Subcutaneous abdominal adipose tissue (tissue), 5 donors: ENCODE results near the gene MALRD1.
A peak's percentile ranks its signal among the peaks of the same experiment; 100 is the strongest.

Source experiments
- H3K27ac ChIP-seq: one replicate; pipeline ENCODE4 v1.7.0; 2013; ENCODE audit warnings: low read depth, mild to moderate bottlenecking, inconsistent platforms, low read length, moderate library complexity
- H3K27me3 ChIP-seq, 5 donors: one replicate each; pipeline ENCODE4 v1.7.0; 2013; ENCODE audit warnings: low read length in 5 of 5, inconsistent platforms in 1 of 5; ENCODE audit not compliant: control insufficient read depth in 5 of 5, insufficient read depth in 4 of 5
- H3K36me3 ChIP-seq, 5 donors: one replicate each; pipeline ENCODE4 v1.7.0; 2013; ENCODE audit warnings: low read length in 5 of 5; ENCODE audit not compliant: control insufficient read depth in 5 of 5, insufficient read depth in 5 of 5
- H3K4me1 ChIP-seq, 5 donors: one replicate each; pipeline ENCODE4 v1.7.0; 2013; ENCODE audit warnings: low read length in 5 of 5, mild to moderate bottlenecking in 3 of 5, moderate library complexity in 1 of 5; ENCODE audit not compliant: control insufficient read depth in 5 of 5, insufficient read depth in 5 of 5
- H3K4me3 ChIP-seq, 5 donors: one replicate each; pipeline ENCODE4 v1.7.0; 2013; ENCODE audit warnings: low read length in 5 of 5, low read depth in 1 of 5
- H3K9ac ChIP-seq, 5 donors: one replicate each; pipeline ENCODE4 v1.7.0; 2013; ENCODE audit warnings: low read length in 5 of 5, mild to moderate bottlenecking in 4 of 5, moderate library complexity in 3 of 5
- H3K9me3 ChIP-seq, 5 donors: one replicate each; pipeline ENCODE4 v1.7.0; 2013; ENCODE audit warnings: low read length in 5 of 5; ENCODE audit not compliant: control insufficient read depth in 5 of 5
- donor health status: healthy.
- donor health status: healthy.
- donor health status: healthy.
- donor health status: healthy.
- donor health status: healthy.

The MALRD1 gene

DNA sequence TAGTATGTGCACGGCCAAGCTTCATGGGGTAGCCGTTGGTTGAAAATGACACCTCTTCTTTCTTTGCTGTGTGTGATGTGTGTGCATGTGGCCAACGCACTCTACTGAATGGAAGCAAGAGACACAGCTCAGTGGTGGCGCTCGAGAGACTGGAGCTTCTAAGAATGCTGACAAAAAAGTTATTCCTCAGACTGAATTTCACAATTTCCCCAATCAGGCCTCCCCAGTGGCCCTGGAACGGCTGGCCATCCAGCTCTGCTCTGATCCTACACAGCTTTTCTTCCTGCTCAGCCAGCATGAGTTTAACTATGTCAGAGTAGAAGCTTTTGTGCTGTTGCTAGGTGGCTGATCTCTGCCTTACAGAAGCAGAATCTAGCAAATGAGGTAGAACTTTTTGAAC is 581.0 kb downstream of the MALRD1 start:
- Histone ChIP-seq H3K27me3 (no peaks in the 10 kb centered on the region), H3K27ac (peak overlapping the region; percentile 21), H3K4me3 (no peak overlapping the region), H3K9me3 (no peaks in the 10 kb centered on the region), H3K36me3 (no peaks in the 10 kb centered on the region), H3K4me1 (peaks cover 0 to 27% (median 22%) of the 10 kb centered on the region in 5 donors), H3K9ac (no peak overlapping the region)

DNA sequence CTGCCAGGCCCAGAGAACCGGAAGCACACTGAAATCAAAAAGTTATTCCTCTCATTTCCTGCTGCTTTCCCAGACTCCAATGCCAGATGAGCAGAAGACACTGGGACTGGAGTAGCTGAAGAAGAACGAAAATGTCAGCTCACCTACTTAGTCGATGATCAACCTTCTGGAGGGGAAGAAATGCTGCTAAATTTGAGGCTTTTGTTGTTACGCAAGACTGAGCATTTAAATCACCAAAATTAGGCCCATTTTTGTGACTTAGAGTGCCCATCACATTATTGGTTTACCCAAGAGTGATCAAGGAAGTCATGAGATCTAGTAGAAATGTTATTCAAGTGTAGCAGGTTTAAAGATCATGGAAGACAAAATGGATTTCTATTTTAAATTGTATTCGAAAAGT is 585.6 kb downstream of the MALRD1 start:
- no peak overlapping the region for H3K4me3 ChIP-seq
- peaks cover 0 to 31% (median 28%) of the 10 kb centered on the region in 5 donors for H3K4me1 ChIP-seq
- H3K9me3 ChIP-seq, result no peaks in the 10 kb centered on the region
- H3K27ac ChIP-seq, result no peak overlapping the region
- H3K27me3 ChIP-seq, result no peaks in the 10 kb centered on the region
- H3K9ac ChIP-seq, result no peak overlapping the region
- no peaks in the 10 kb centered on the region for H3K36me3 ChIP-seq

DNA sequence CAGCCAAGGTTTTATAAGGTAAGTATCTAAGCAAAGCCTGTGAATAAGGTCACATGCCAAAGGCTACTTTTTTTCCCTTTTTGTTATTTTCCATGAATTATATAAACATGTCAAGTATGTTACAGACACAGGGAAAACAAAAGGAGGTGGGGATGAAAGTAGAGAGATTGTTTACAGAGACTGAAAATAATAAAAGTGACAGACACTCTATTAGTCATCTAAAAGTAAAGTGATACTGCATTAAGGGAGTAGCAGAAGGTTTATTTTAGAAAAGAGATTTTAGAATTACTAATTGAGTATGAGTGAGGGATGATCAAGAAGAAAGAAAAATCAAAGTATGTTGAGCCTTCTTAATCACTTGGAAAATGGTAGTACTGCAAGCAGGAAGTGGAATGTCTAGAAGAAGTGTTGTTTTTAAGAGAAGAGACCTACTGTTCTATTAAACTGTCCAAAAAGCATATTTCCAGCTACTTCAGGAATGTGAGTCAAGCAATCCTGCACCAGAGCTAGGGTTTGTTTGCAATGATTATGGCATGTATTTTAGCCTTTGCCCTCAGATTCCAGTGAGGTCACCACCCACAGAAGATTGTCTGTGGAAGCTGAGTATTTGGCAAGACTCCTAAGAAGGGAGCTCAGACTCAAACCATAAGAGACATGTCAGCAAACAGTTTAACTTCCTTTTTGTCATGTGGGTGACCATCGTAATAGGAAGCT is 589.7 kb downstream of the MALRD1 start:
- Histone ChIP-seq H3K27me3 (no peaks in the 10 kb centered on the region), H3K36me3 (no peaks in the 10 kb centered on the region), H3K27ac (peak overlapping the region; percentile 78), H3K9ac (peak overlapping the region in 1 of 5 donors; percentile 65), H3K4me3 (peak overlapping the region; percentile 38 to 70 (median 57)), H3K4me1 (peaks cover 0 to 17% (median 15%) of the 10 kb centered on the region in 5 donors), H3K9me3 (no peaks in the 10 kb centered on the region)

GRCh38 chr10:19638896-19639233 is 590.3 kb downstream of the MALRD1 start:
- Histone ChIP-seq H3K4me1 (peaks cover 0 to 16% (median 15%) of the 10 kb centered on the region in 5 donors), H3K27me3 (no peaks in the 10 kb centered on the region), H3K36me3 (no peaks in the 10 kb centered on the region), H3K27ac (peak overlapping the region; percentile 78), H3K9me3 (no peaks in the 10 kb centered on the region), H3K4me3 (peak overlapping the region; percentile 38 to 70 (median 57)), H3K9ac (peak overlapping the region in 2 of 5 donors; percentile 65 to 70)

- H3K9ac ChIP-seq, result no peak overlapping the region
- H3K9me3 ChIP-seq, result no peaks in the 10 kb centered on the region
- no peaks in the 10 kb centered on the region for H3K36me3 ChIP-seq
- H3K27ac ChIP-seq, result no peak overlapping the region
- H3K27me3 ChIP-seq, result no peaks in the 10 kb centered on the region
- H3K4me1 ChIP-seq, result peaks cover 0 to 16% (median 15%) of the 10 kb centered on the region in 5 donors
- H3K4me3 ChIP-seq, result no peak overlapping the region
Measured at GRCh38 chr10:19640566-19641263, 592.1 kb downstream of the MALRD1 start.

- H3K36me3 ChIP-seq, result no peaks in the 10 kb centered on the region
- no peak overlapping the region for H3K27ac ChIP-seq
- H3K4me3 ChIP-seq, result no peak overlapping the region
- H3K9me3 ChIP-seq, result no peaks in the 10 kb centered on the region
- H3K4me1 ChIP-seq, result peaks cover 0 to 12% (median 4%) of the 10 kb centered on the region in 5 donors
- H3K9ac ChIP-seq, result no peak overlapping the region
- H3K27me3 ChIP-seq, result no peaks in the 10 kb centered on the region
Measured at GRCh38 chr10:19651549-19651948, 602.9 kb downstream of the MALRD1 start.

GRCh38 chr10:19652750-19653149 is 604.1 kb downstream of the MALRD1 start:
- no peaks in the 10 kb centered on the region for H3K27me3 ChIP-seq
- no peak overlapping the region for H3K4me3 ChIP-seq

DNA sequence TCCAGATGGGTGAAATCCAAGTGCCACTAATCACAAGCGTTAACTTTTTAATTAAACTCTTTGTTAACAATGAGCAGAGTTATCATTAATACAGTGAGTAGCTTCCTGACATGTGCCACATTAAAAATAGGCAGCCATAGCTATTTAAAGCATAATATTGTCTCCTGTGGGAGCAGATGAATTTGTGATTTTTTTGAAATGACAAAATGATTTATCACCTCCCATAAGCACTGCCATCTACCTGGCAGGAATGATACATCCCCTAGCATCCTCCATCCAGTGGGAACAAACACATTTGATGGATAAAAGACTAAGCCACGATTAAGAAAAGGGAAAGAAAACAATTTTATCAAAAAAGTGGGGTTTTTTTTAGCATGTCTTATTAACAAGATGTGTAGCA is 605.3 kb downstream of the MALRD1 start:
- Histone ChIP-seq H3K9me3 (no peaks in the 10 kb centered on the region), H3K36me3 (no peaks in the 10 kb centered on the region), H3K9ac (no peak overlapping the region), H3K4me1 (peaks cover 0 to 16% (median 7%) of the 10 kb centered on the region in 5 donors), H3K27ac (no peak overlapping the region), H3K27me3 (no peaks in the 10 kb centered on the region), H3K4me3 (no peak overlapping the region)

More at GRCh38 chr10:19652750-19653149, 604.1 kb downstream of the MALRD1 start:
- no peak overlapping the region for H3K27ac ChIP-seq
- no peaks in the 10 kb centered on the region for H3K9me3 ChIP-seq
- H3K9ac ChIP-seq, result no peak overlapping the region
- H3K36me3 ChIP-seq, result no peaks in the 10 kb centered on the region
- H3K4me1 ChIP-seq, result peaks cover 0 to 16% (median 7%) of the 10 kb centered on the region in 5 donors

DNA sequence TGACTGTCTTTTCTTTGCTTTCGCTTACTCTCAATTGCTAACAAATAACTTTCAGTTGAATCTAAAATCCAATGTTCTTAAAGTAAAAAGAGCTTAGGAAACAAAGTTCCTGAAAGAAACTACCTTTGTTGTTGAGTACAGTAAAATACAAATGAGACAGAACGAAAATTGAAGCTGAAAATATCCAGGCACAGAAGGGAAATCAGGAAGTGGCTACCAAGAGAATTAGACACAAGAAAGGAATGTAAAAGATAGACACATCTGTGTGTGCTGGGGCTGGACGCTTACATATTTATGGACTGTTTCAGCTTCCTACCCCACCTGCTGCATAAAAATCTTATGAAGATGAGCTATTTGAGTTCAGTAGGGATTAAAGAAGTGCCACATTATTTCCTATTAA is 606.0 kb downstream of the MALRD1 start:
- Histone ChIP-seq H3K27me3 (no peaks in the 10 kb centered on the region), H3K4me3 (no peak overlapping the region), H3K9ac (no peak overlapping the region), H3K36me3 (no peaks in the 10 kb centered on the region), H3K27ac (no peak overlapping the region), H3K4me1 (peaks cover 0 to 16% (median 7%) of the 10 kb centered on the region in 5 donors), H3K9me3 (no peaks in the 10 kb centered on the region)

DNA sequence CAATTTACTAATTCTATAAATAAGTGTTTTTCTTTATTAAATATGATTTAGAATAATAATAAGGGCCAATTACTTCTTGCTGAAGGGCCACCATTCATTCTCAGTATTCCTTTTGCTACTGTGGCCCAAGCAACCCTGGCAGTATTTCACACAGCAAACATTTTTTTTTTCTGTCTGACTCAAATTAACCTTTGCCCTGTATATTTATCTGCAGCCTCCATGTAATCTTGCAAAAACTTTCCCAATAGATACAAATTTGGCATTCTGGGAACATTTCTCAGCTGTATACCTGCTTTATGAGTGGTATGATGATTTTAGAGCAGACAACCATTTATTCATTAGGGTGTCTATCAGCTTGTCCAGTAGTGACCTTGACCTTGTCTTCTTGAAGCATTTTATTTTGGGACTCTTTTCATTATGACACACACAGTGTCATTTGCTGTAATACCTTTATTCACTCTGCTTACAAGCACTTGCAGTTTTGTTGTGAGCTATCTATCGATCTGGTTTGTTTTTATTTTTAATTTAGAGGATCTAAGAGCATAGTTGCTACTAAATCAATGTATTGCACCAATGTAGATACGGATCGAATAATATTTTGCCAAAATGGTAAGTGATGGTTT is 607.9 kb downstream of the MALRD1 start:
- Histone ChIP-seq H3K9ac (no peak overlapping the region), H3K4me3 (no peak overlapping the region), H3K4me1 (peaks cover 0 to 16% (median 7%) of the 10 kb centered on the region in 5 donors), H3K36me3 (no peaks in the 10 kb centered on the region), H3K27me3 (no peaks in the 10 kb centered on the region), H3K27ac (no peak overlapping the region), H3K9me3 (no peaks in the 10 kb centered on the region)
